ENCODE data around the gene SFXN3. TPM values are rescaled to one million over a fixed set of nuclear protein-coding genes. Genes with fewer than 3 reads are reported as not detected.
A peak's percentile ranks its signal among the peaks of the same experiment; 100 is the strongest.

Gene SFXN3
- total and polyA plus RNA-seq, 2 experiments from 2014 or later, result 58.8 to 79.8 TPM

- in situ Hi-C loops (cut with MboI), result no loop called here
- peaks cover 46% of the 10 kb centered on the region for H3K79me2 ChIP-seq (ENCODE audit: insufficient read depth)
- TF ChIP-seq EZH2phosphoT487 (IDR thresholded peaks at IDR 0.05; ENCODE audit: insufficient read depth, low read depth) (no peak), EZH2 (IDR thresholded peaks at IDR 0.05; ENCODE audit: insufficient read depth, poor library complexity, severe bottlenecking) (no peak)
- H3K27ac ChIP-seq, result no peak overlapping the region
- peaks cover 15% of the 10 kb centered on the region; the same call in 1 of the 2 replicates for H3K4me1 ChIP-seq (ENCODE audit: insufficient read depth)
- H3K9ac ChIP-seq, result no peak overlapping the region
- WGBS, 2 experiments (ENCODE audit: low coverage in 1 of 2, low lambda C conversion rate in 2 of 2, missing lambda C conversion rate in 2 of 2), result 63 to 68% methylated on average over 2 of the region's 2 CpGs
- no peaks in the 10 kb centered on the region for H3F3A ChIP-seq (ENCODE audit: insufficient read depth)
- H3K9me3 ChIP-seq (ENCODE audit: low read depth), result no peaks in the 10 kb centered on the region
- no peak overlapping the region for H3K4me3 ChIP-seq
- H4K20me1 ChIP-seq (ENCODE audit: insufficient read depth), result no peaks in the 10 kb centered on the region
- DNase-seq, result no peak
- H3K27me3 ChIP-seq (replicated peaks; ENCODE audit: insufficient read depth), result no peaks in the 10 kb centered on the region
- H3K9me2 ChIP-seq (ENCODE audit: insufficient read depth), result no peaks in the 10 kb centered on the region
- no peak overlapping the region for H3K4me2 ChIP-seq (ENCODE audit: unreplicated experiment)
- no peak overlapping the region for H2AFZ ChIP-seq
- H3K36me3 ChIP-seq (ENCODE audit: low read depth), result no peaks in the 10 kb centered on the region
Measured at GRCh38 chr10:100984672-100985177, 46.3 kb upstream of the SFXN3 start.

GRCh38 chr10:100985336-100985735 is 45.7 kb upstream of the SFXN3 start:
- H3K9ac ChIP-seq, result no peak overlapping the region
- no peak for DNase-seq
- no peaks in the 10 kb centered on the region for H4K20me1 ChIP-seq (ENCODE audit: insufficient read depth)
- no peak overlapping the region for H3K27ac ChIP-seq
- H2AFZ ChIP-seq, result no peak overlapping the region
- H3K9me2 ChIP-seq (ENCODE audit: insufficient read depth), result no peaks in the 10 kb centered on the region
- in situ Hi-C loops (cut with MboI), result no loop called here
- H3K27me3 ChIP-seq (replicated peaks; ENCODE audit: insufficient read depth), result no peaks in the 10 kb centered on the region
- peaks cover 52% of the 10 kb centered on the region for H3K79me2 ChIP-seq (ENCODE audit: insufficient read depth)
- peaks cover 4% of the 10 kb centered on the region; the same call in 1 of the 2 replicates for H3K36me3 ChIP-seq (ENCODE audit: low read depth)
- 78 to 79% methylated on average over 5 of the region's 5 CpGs for WGBS, 2 experiments (ENCODE audit: low coverage in 1 of 2, low lambda C conversion rate in 2 of 2, missing lambda C conversion rate in 2 of 2)
- H3K9me3 ChIP-seq (ENCODE audit: low read depth), result no peaks in the 10 kb centered on the region
- peaks cover 15% of the 10 kb centered on the region; the same call in 1 of the 2 replicates for H3K4me1 ChIP-seq (ENCODE audit: insufficient read depth)
- no peaks in the 10 kb centered on the region for H3F3A ChIP-seq (ENCODE audit: insufficient read depth)
- H3K4me2 ChIP-seq (ENCODE audit: unreplicated experiment), result no peak overlapping the region
- TF ChIP-seq EZH2 (IDR thresholded peaks at IDR 0.05; ENCODE audit: insufficient read depth, poor library complexity, severe bottlenecking) (no peak), EZH2phosphoT487 (IDR thresholded peaks at IDR 0.05; ENCODE audit: insufficient read depth, low read depth) (no peak)
- H3K4me3 ChIP-seq, result no peak overlapping the region

GRCh38 chr10:100986623-100986951 is 44.4 kb upstream of the SFXN3 start:
- TF ChIP-seq EZH2phosphoT487 (IDR thresholded peaks at IDR 0.05; ENCODE audit: insufficient read depth, low read depth) (no peak), EZH2 (IDR thresholded peaks at IDR 0.05; ENCODE audit: insufficient read depth, poor library complexity, severe bottlenecking) (no peak)
- H3K9ac ChIP-seq, result peak overlapping the region; percentile 85
- H3K4me1 ChIP-seq (ENCODE audit: insufficient read depth), result peaks cover 15% of the 10 kb centered on the region; the same call in 1 of the 2 replicates
- H3K36me3 ChIP-seq (ENCODE audit: low read depth), result peaks cover 15% of the 10 kb centered on the region; the same call in 1 of the 2 replicates
- no peaks in the 10 kb centered on the region for H4K20me1 ChIP-seq (ENCODE audit: insufficient read depth)
- peak overlapping the region; percentile 98 for H3K4me3 ChIP-seq
- no peaks in the 10 kb centered on the region for H3K27me3 ChIP-seq (replicated peaks; ENCODE audit: insufficient read depth)
- H3K9me3 ChIP-seq (ENCODE audit: low read depth), result no peaks in the 10 kb centered on the region
- H3F3A ChIP-seq (ENCODE audit: insufficient read depth), result no peaks in the 10 kb centered on the region
- peaks cover 60% of the 10 kb centered on the region for H3K79me2 ChIP-seq (ENCODE audit: insufficient read depth)
- no peak for DNase-seq
- WGBS, 2 experiments (ENCODE audit: low coverage in 1 of 2, low lambda C conversion rate in 2 of 2, missing lambda C conversion rate in 2 of 2), result 19 to 21% methylated on average over 17 of the region's 17 CpGs
- H3K4me2 ChIP-seq (ENCODE audit: unreplicated experiment), result peak overlapping the region; percentile 87
- in situ Hi-C loops (cut with MboI), result no loop called here
- H3K27ac ChIP-seq, result no peak overlapping the region
- H3K9me2 ChIP-seq (ENCODE audit: insufficient read depth), result no peaks in the 10 kb centered on the region
- H2AFZ ChIP-seq, result peak overlapping the region; percentile 99

GRCh38 chr10:100986952-100987684 is 43.9 kb upstream of the SFXN3 start, which contains the start of the genes MRPL43 and TWNK:
Gene MRPL43 (minus strand): TSS chr10:100987497. CDS start chr10:100987443, 54 bp downstream.
Gene TWNK (plus strand): TSS chr10:100987543. CDS start chr10:100988211, 668 bp downstream.
- no peak for TF ChIP-seq EZH2 (IDR thresholded peaks at IDR 0.05; ENCODE audit: insufficient read depth, poor library complexity, severe bottlenecking)
- TF ChIP-seq EZH2phosphoT487 (IDR thresholded peaks at IDR 0.05; ENCODE audit: insufficient read depth, low read depth), result no peak
- 0 to 1% methylated on average over 70 to 75 of the region's 75 CpGs for WGBS, 2 experiments (ENCODE audit: low coverage in 1 of 2, low lambda C conversion rate in 2 of 2, missing lambda C conversion rate in 2 of 2)
- H3K9ac ChIP-seq, result peak within 1 kb of the TSS; percentile 85
- H3K4me1 ChIP-seq (ENCODE audit: insufficient read depth), result peaks cover 15% of the 10 kb centered on the region; the same call in 1 of the 2 replicates
- no peaks in the 10 kb centered on the region for H4K20me1 ChIP-seq (ENCODE audit: insufficient read depth)
- H3K4me2 ChIP-seq (ENCODE audit: unreplicated experiment), result peak within 1 kb of the TSS; percentile 87
- no peaks in the 10 kb centered on the region for H3K9me2 ChIP-seq (ENCODE audit: insufficient read depth)
- no peaks in the 10 kb centered on the region for H3K9me3 ChIP-seq (ENCODE audit: low read depth)
- peak within 1 kb of the TSS; percentile 98 for H3K4me3 ChIP-seq
- no peaks in the 10 kb centered on the region for H3F3A ChIP-seq (ENCODE audit: insufficient read depth)
- peak; percentile 92 for DNase-seq
- H3K36me3 ChIP-seq (ENCODE audit: low read depth), result peaks cover 15% of the 10 kb centered on the region; the same call in 1 of the 2 replicates
- peak within 1 kb of the TSS; percentile 99 for H2AFZ ChIP-seq
- H3K27ac ChIP-seq, result peak within 1 kb of the TSS; percentile 43
- no peaks in the 10 kb centered on the region for H3K27me3 ChIP-seq (replicated peaks; ENCODE audit: insufficient read depth)
- in situ Hi-C loops (cut with MboI), result no loop called here
- peaks cover 60% of the 10 kb centered on the region for H3K79me2 ChIP-seq (ENCODE audit: insufficient read depth)

Measured in GM23248 (cell line).